ENCODE measurements around the gene ZNF24. TPM values are rescaled to one million over a fixed set of nuclear protein-coding genes. Genes with fewer than 3 reads are reported as not detected.

ZNF24 gene
- total and polyA plus RNA-seq, 2 of the 4 experiments (the other 2 are of a cell fraction): 7.6 to 20.8 TPM

DNA sequence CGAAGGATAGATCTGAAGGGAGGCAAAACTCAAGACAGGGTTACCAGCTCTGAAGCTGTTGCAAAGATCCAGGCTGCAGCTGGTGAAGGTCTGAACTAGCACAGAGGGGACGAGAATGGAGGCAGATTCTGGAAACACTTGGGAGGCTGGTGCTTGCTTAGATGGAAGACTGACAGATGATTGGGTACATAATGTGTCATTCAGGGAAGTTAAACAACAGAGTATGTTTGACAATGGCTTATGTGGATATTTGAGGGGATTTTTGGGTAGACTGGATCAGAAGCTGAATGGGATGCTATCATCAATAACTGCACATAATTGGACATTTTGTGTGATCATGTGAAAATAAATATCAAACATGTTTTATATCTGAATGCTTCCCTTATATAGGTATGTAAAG lies 35.2 kb upstream of the ZNF24 start:
- 17% methylated on average over 1 of the region's 2 CpGs; no CpG with 5 or more reads in 1 of the 2 experiments for WGBS, 2 experiments (ENCODE audit: extremely low coverage in 2 of 2, insufficient read length in 1 of 2)
- no peak overlapping the region for H3K4me2 ChIP-seq (ENCODE audit: low read depth, low read length)
- dilution Hi-C loops (cut with HindIII; ENCODE audit: low sequenced_read_pairs, unreplicated experiment): no loop called here
- H3K56ac ChIP-seq (ENCODE audit: extremely low read depth, insufficient read depth, low read length): no peak overlapping the region
- no peaks in the 10 kb centered on the region; the same call in 1 of the 2 replicates for H3K4me1 ChIP-seq (ENCODE audit: control insufficient read depth, insufficient read depth, low read length)
- DNase-seq (no peak), ATAC-seq (ENCODE audit: low read depth) (no peak)
- no peak overlapping the region for H3K23ac ChIP-seq (ENCODE audit: low read depth, low read length)
- POLR2A ChIA-PET (ENCODE audit: unreplicated experiment): no interaction called here
- no peak overlapping the region for H3K4me3 ChIP-seq (ENCODE audit: insufficient read depth, low read depth, low read length)
- no peak overlapping the region for H3K18ac ChIP-seq (ENCODE audit: low read depth, low read length)
- H3K27me3 ChIP-seq (ENCODE audit: control insufficient read depth, insufficient read depth, low read length): peaks cover 8% of the 10 kb centered on the region
- no peak overlapping the region for H2BK120ac ChIP-seq (ENCODE audit: low read depth, low read length)
- no peak overlapping the region for H2BK20ac ChIP-seq (ENCODE audit: low read depth, low read length)
- no peaks in the 10 kb centered on the region for H3K9me1 ChIP-seq (ENCODE audit: insufficient read depth, low read length)
- no peak overlapping the region for H2AK9ac ChIP-seq (replicated peaks; ENCODE audit: low read depth, low read length, poor library complexity)
- BruUV-seq (replicated peaks): no TSS peak
- H2BK5ac ChIP-seq (ENCODE audit: low read depth, low read length, poor library complexity, severe bottlenecking): no peak overlapping the region
- no peak overlapping the region for H4K91ac ChIP-seq (ENCODE audit: insufficient read depth, low read depth, low read length)
- H4K5ac ChIP-seq (ENCODE audit: low read depth, low read length): no peak overlapping the region
- H3K4ac ChIP-seq (ENCODE audit: low read depth, low read length): no peak overlapping the region
- H2AFZ ChIP-seq (replicated peaks; ENCODE audit: low read length, poor library complexity): no peak overlapping the region
- no peak overlapping the region for H3K14ac ChIP-seq (replicated peaks; ENCODE audit: low read depth, low read length)
- no peaks in the 10 kb centered on the region for H4K20me1 ChIP-seq (ENCODE audit: insufficient read depth, low read length)
- peaks cover 3% of the 10 kb centered on the region for H3K9me3 ChIP-seq (ENCODE audit: control insufficient read depth, insufficient read depth, low read length)
- CTCF ChIA-PET: no interaction called here
- H3K36me3 ChIP-seq (ENCODE audit: control insufficient read depth, insufficient read depth, low read length): no peaks in the 10 kb centered on the region
- intact Hi-C loops (cut with micrococcal nuclease): no loop called here
- no peak for TF ChIP-seq BHLHE40 (IDR thresholded peaks at IDR 0.05; ENCODE audit: low read depth, low read length)
- TF ChIP-seq RFX5 (IDR thresholded peaks at IDR 0.05; ENCODE audit: low read depth, low read length): no peak
- TF ChIP-seq, protein P1, sequence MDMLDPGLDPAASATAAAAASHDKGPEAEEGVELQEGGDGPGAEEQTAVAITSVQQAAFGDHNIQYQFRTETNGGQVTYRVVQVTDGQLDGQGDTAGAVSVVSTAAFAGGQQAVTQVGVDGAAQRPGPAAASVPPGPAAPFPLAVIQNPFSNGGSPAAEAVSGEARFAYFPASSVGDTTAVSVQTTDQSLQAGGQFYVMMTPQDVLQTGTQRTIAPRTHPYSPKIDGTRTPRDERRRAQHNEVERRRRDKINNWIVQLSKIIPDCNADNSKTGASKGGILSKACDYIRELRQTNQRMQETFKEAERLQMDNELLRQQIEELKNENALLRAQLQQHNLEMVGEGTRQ (IDR thresholded peaks at IDR 0.05; ENCODE audit: low read depth, low read length): no peak
- TF ChIP-seq NFE2L2 (IDR thresholded peaks at IDR 0.05; ENCODE audit: low read depth, low read length): no peak
- no peak for TF ChIP-seq MXI1 (IDR thresholded peaks at IDR 0.05; ENCODE audit: borderline replicate concordance, low read depth, low read length)
- TF ChIP-seq MAZ (IDR thresholded peaks at IDR 0.05; ENCODE audit: borderline replicate concordance, low read depth, low read length): no peak
- H2BK15ac ChIP-seq (ENCODE audit: low read depth, low read length): no peak overlapping the region; the same call in 2 of the 3 replicates
- no peak overlapping the region for H3K9ac ChIP-seq (ENCODE audit: low read depth, low read length)
- in situ Hi-C loops (cut with MboI; ENCODE audit: low sequenced_read_pairs): loop anchor here (25.0 kb wide), 1 partner anchor 583 kb away; the partner anchor contains the start of gene RMP24
- H3K79me1 ChIP-seq (ENCODE audit: low read depth in 1 of 2, low read length in 2 of 2): no peaks in the 10 kb centered on the region
- H4K8ac ChIP-seq (ENCODE audit: low read depth in 2 of 2, low read length in 2 of 2): no peak overlapping the region
- no peak overlapping the region for H3K27ac ChIP-seq (ENCODE audit: insufficient read depth, low read length)
- no peak overlapping the region for H2AK5ac ChIP-seq (ENCODE audit: low read depth, low read length)
